ENCODE data around the gene TRAPPC2L.

Gene TRAPPC2L

DNA sequence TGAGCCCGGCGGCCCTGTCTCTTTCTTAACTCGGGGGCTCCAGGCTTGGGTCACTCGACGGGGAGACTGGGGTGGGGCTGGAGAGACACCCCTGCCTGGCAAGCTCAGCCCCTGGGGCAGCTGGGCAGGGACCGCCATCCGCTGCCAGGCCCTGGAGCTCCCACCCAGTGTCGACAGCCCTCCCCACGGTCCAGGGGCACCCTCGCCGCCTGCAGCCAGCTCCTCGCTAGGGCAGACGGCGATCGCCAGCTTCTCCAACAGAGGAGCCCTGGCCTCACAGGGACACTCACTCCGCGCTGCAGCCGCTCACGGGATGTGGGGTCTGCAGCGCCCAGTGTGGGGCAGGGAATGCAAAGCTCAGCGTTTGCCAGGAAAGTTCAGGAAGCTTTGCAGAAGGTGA, 29.2 kb upstream of the TRAPPC2L start:
- TF ChIP-seq, protein P1, sequence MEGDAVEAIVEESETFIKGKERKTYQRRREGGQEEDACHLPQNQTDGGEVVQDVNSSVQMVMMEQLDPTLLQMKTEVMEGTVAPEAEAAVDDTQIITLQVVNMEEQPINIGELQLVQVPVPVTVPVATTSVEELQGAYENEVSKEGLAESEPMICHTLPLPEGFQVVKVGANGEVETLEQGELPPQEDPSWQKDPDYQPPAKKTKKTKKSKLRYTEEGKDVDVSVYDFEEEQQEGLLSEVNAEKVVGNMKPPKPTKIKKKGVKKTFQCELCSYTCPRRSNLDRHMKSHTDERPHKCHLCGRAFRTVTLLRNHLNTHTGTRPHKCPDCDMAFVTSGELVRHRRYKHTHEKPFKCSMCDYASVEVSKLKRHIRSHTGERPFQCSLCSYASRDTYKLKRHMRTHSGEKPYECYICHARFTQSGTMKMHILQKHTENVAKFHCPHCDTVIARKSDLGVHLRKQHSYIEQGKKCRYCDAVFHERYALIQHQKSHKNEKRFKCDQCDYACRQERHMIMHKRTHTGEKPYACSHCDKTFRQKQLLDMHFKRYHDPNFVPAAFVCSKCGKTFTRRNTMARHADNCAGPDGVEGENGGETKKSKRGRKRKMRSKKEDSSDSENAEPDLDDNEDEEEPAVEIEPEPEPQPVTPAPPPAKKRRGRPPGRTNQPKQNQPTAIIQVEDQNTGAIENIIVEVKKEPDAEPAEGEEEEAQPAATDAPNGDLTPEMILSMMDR (IDR thresholded peaks at IDR 0.05): no peak
- Histone ChIP-seq H3K36me3 (peaks cover 96% of the 10 kb centered on the region), H3K4me3 (ENCODE audit: low read depth in 1 of 2, low read length in 1 of 2) (no peak overlapping the region)

DNA sequence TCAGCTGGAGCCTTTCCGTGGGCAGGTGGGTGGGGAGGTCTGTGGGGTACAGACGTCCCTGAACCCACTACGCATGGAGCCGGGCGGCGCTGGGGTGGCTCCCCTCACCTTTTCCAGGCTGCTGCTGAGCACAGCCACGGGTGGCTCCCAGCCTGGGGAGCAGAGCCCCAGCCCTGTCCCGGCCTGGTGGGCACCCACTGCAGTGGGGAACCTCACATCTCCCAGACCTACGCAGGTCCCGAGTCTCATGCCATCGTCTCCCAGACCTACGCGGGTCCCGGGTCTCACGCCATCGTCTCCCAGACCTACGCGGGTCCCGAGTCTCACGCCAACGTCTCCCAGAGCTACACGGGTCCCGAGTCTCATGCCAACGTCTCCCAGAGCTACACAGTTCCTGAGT, 28.2 kb upstream of the TRAPPC2L start:
- Histone ChIP-seq H3K4me1 (ENCODE audit: control insufficient read depth in 1 of 2, insufficient read depth in 1 of 2, low read depth in 1 of 2, low read length in 1 of 2) (no peaks in the 10 kb centered on the region), H3K27ac (no peak overlapping the region), H3K4me3 (ENCODE audit: low read depth in 1 of 2, low read length in 1 of 2) (no peak overlapping the region), H3K9me3 (no peaks in the 10 kb centered on the region), H3K36me3 (peaks cover 90% of the 10 kb centered on the region), H3K27me3 (no peaks in the 10 kb centered on the region)
- TF ChIP-seq, protein P1 (IDR thresholded peaks at IDR 0.05): no peak

More for the DNA sequence above, 29.2 kb upstream of the TRAPPC2L start:
- Histone ChIP-seq H3K9me3 (no peaks in the 10 kb centered on the region), H3K27ac (no peak overlapping the region), H3K4me1 (ENCODE audit: control insufficient read depth in 1 of 2, insufficient read depth in 1 of 2, low read depth in 1 of 2, low read length in 1 of 2) (no peaks in the 10 kb centered on the region), H3K27me3 (no peaks in the 10 kb centered on the region)

DNA sequence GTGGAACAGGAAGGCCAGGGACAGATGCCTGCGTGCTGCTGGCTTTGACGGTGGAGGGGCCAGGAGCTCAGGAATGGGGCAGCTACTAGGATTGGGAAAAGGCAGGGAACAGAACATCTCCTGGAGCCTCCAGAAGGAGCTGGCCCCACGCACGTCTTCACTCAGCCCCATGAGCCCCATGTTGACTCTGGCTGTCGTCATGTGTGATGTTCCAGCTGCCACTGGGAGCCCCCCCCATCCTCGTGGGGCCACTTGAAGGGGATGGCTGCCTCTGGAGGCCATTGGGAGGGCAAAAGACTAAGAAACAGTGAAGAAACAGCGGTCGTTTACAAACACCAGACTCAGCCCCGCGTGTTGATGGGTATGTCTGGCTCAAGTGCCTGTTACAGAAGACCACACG, 26.7 kb upstream of the TRAPPC2L start:
- no peak overlapping the region for H3K4me3 ChIP-seq (ENCODE audit: low read depth in 1 of 2, low read length in 1 of 2)
- no peaks in the 10 kb centered on the region for H3K9me3 ChIP-seq
- H3K27me3 ChIP-seq: no peaks in the 10 kb centered on the region
- H3K4me1 ChIP-seq (ENCODE audit: control insufficient read depth in 1 of 2, insufficient read depth in 1 of 2, low read depth in 1 of 2, low read length in 1 of 2): no peaks in the 10 kb centered on the region
- TF ChIP-seq, protein P1 (IDR thresholded peaks at IDR 0.05): no peak
- peaks cover 90% of the 10 kb centered on the region for H3K36me3 ChIP-seq
- H3K27ac ChIP-seq: no peak overlapping the region

DNA sequence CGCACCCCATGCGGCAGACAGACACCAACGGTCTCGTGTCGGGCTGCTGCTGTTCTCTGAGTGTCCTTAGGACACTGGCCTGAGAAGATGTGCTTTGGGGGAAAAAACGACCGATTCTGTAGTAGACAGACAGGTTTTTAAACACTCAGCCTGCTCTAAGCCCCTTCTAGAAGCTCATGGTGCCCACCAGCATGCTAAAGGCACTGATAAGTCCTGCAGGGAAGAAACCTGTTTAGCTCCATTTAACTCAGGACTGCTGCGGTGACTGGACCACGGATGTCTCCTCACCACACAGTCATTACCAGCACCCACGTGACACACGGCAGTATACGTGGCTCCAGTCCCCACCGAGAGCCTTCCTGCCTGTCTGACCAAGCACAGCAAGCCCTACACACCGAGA, 26.1 kb upstream of the TRAPPC2L start:
- TF ChIP-seq, protein P1 (IDR thresholded peaks at IDR 0.05): no peak
- H3K4me1 ChIP-seq (ENCODE audit: control insufficient read depth in 1 of 2, insufficient read depth in 1 of 2, low read depth in 1 of 2, low read length in 1 of 2): no peaks in the 10 kb centered on the region
- H3K9me3 ChIP-seq: no peaks in the 10 kb centered on the region
- no peak overlapping the region for H3K27ac ChIP-seq
- peaks cover 90% of the 10 kb centered on the region for H3K36me3 ChIP-seq
- H3K27me3 ChIP-seq: no peaks in the 10 kb centered on the region
- no peak overlapping the region for H3K4me3 ChIP-seq (ENCODE audit: low read depth in 1 of 2, low read length in 1 of 2)

- Histone ChIP-seq H3K27ac (no peak overlapping the region), H3K36me3 (peaks cover 90% of the 10 kb centered on the region), H3K4me1 (ENCODE audit: control insufficient read depth in 1 of 2, insufficient read depth in 1 of 2, low read depth in 1 of 2, low read length in 1 of 2) (no peaks in the 10 kb centered on the region), H3K4me3 (ENCODE audit: low read depth in 1 of 2, low read length in 1 of 2) (no peak overlapping the region), H3K27me3 (no peaks in the 10 kb centered on the region), H3K9me3 (no peaks in the 10 kb centered on the region)
- TF ChIP-seq, protein P1 (IDR thresholded peaks at IDR 0.05): no peak
These were observed 25.1 kb upstream of the TRAPPC2L start for GRCh38 chr16:88831838-88832237.

DNA sequence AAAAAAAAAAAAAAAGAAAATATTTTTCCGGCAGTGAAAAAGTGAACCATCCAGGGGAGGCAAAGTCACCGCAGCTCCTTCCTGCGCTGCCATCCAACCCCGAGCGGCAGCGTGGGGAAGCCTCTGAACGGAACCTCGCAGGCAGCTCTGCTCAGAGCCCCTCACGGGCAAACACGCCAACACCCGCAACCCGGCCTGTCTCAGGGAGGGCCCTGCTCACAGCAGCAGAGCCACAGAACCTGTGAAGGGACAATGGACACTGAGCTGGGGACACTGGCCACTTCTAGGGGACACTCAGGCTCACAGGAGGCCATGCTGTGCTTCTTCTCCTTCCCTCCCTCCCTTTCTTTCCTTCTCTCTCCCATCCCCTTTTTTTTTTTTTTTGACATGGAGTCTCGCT, 23.8 kb upstream of the TRAPPC2L start:
- peaks cover 0 to 2% of the 10 kb centered on the region in 2 experiments for H3K4me1 ChIP-seq (ENCODE audit: control insufficient read depth in 1 of 2, insufficient read depth in 1 of 2, low read depth in 1 of 2, low read length in 1 of 2)
- no peak overlapping the region for H3K4me3 ChIP-seq (ENCODE audit: low read depth in 1 of 2, low read length in 1 of 2)
- peaks cover 90% of the 10 kb centered on the region for H3K36me3 ChIP-seq
- H3K27ac ChIP-seq: no peak overlapping the region
- no peaks in the 10 kb centered on the region for H3K9me3 ChIP-seq
- TF ChIP-seq, protein P1 (IDR thresholded peaks at IDR 0.05): no peak
- no peaks in the 10 kb centered on the region for H3K27me3 ChIP-seq

Measured in neutrophil (primary cell).